Esophagus muscularis mucosa (tissue), 4 donors: ENCODE data around the gene ACADS. TPM values are rescaled to one million over a fixed set of nuclear protein-coding genes. Genes with fewer than 3 reads are reported as not detected.
"Not testable (repeated sequence)": the region's sequence is repeated elsewhere in the genome, so short reads cannot be mapped to it uniquely, and the experiment has no call there.

ENCODE experiments used
- DNase-seq: peaks from one replicate; pipeline ENCODE4 v3.0.0-alpha.2; 2017; ENCODE audit errors: extremely low spot score
- H3K27ac ChIP-seq, 4 donors: fragments of 200-600 bp; sonication (generic); replicated peaks in 1 of 4; 1 replicate in 3 of 4; 2 replicates in 1 of 4; pipeline ENCODE4 v1.5.1; 2016 to 2019; ENCODE audit warnings: mild to moderate bottlenecking in 1 of 4
- H3K27me3 ChIP-seq, 4 donors: fragments of 200-600 bp; sonication (generic); one replicate each; pipeline versions ENCODE4 v1.5.1 to v1.6.0; 2016 to 2019
- H3K36me3 ChIP-seq, 4 donors: fragments of 200-600 bp; sonication (generic); one replicate each; pipeline ENCODE4 v1.5.1; 2016 to 2019
- H3K4me1 ChIP-seq, 4 donors: fragments of 200-600 bp; sonication (generic); one replicate each; pipeline ENCODE4 v1.5.1; 2016 to 2019
- H3K4me3 ChIP-seq, 4 donors: fragments of 200-600 bp; sonication (generic); 1 replicate in 2 of 4; 2 replicates in 2 of 4; pipeline ENCODE4 v1.5.1; 2016 to 2019; ENCODE audit warnings: mild to moderate bottlenecking in 4 of 4, moderate library complexity in 1 of 4
- H3K9me3 ChIP-seq, 4 donors: fragments of 200-600 bp; sonication (generic); 1 replicate in 3 of 4; 2 replicates in 1 of 4; pipeline ENCODE4 v1.5.1; 2016 to 2019
- CTCF ChIP-seq, 3 experiments: fragments of 200-600 bp in 2 of 3; fragments of 450-650 bp in 1 of 3; sonication (generic) in 2 of 3; IDR thresholded peaks; one replicate each; pipeline ENCODE4 v1.5.1; 2017 to 2019; ENCODE audit warnings: antibody characterized with exemption in 3 of 3, mild to moderate bottlenecking in 2 of 3, moderate library complexity in 1 of 3
- EP300 ChIP-seq: sonication (generic); formaldehyde crosslinking; IDR thresholded peaks from one replicate; pipeline ENCODE4 v1.6.1; 2017; ENCODE audit warnings: antibody characterized with exemption
- POLR2A ChIP-seq: fragments of 450-650 bp; IDR thresholded peaks from one replicate; pipeline ENCODE4 v1.6.1; 2017; ENCODE audit warnings: antibody characterized with exemption, moderate library complexity, mild to moderate bottlenecking, low read depth
- POLR2AphosphoS5 ChIP-seq, 2 donors: sonication (generic); formaldehyde crosslinking; IDR thresholded peaks; one replicate each; pipeline ENCODE4 v1.6.1; 2017; ENCODE audit warnings: antibody characterized with exemption in 2 of 2
- WGBS: methylation state at CpG from one replicate; pipeline ENCODE4 v1.1.5; 2018; 5-methylcytosine and 5-hydroxymethylcytosine counted together
- intact Hi-C: fragments of 100-400 bp; cut with DNase I; formaldehyde crosslinking; loops from one replicate; pipeline ENCODE4 v1.15.1; 2023
- total RNA-seq, 4 donors: library from RNA; depleted of rRNA; stranded (reverse); fragments of >200 nt; gene quantifications; one replicate each; pipeline versions ENCODE4 v1.1.0 to v1.2.1, GENCODE V29; 2016

ACADS gene
- total RNA-seq, 4 donors from 2014 or later: 31.6 to 64.2 (median 46.0) TPM

- Histone ChIP-seq H3K4me1 (peaks cover 12 to 40% (median 28%) of the 10 kb centered on the region in 4 donors), H3K27me3 (no peaks in the 10 kb centered on the region), H3K36me3 (peaks cover 18 to 70% (median 63%) of the 10 kb centered on the region in 4 donors), H3K4me3 (peak overlapping the region; percentile 64 to 85 (median 71)), H3K27ac (peak overlapping the region; percentile 74 to 89 (median 80)), H3K9me3 (no peaks in the 10 kb centered on the region)
- 18% methylated on average over 14 of the region's 14 CpGs for WGBS
- TF ChIP-seq EP300: no peak
- no peak for TF ChIP-seq CTCF (IDR thresholded peaks at IDR 0.05)
- TF ChIP-seq POLR2A: no peak
- TF ChIP-seq POLR2AphosphoS5 (IDR thresholded peaks at IDR 0.05): no peak
- intact Hi-C loops: loop anchor here (10.0 kb wide), 1 partner anchor 180 kb away; the partner anchor contains the start of gene SPPL3
- no peak for DNase-seq
Observed at GRCh38 chr12:120725151-120725658, 421 bp upstream of the ACADS start.

- Histone ChIP-seq H3K4me1 (peaks cover 6 to 31% (median 21%) of the 10 kb centered on the region in 4 donors), H3K36me3 (peaks cover 11 to 70% (median 60%) of the 10 kb centered on the region in 4 donors), H3K27ac (peak overlapping the region; percentile 74 to 89 (median 80)), H3K4me3 (peak overlapping the region; percentile 64 to 85 (median 71)), H3K27me3 (no peaks in the 10 kb centered on the region), H3K9me3 (no peaks in the 10 kb centered on the region)
- TF ChIP-seq POLR2A (no peak), POLR2AphosphoS5 (IDR thresholded peaks at IDR 0.05) (no peak), CTCF (IDR thresholded peaks at IDR 0.05) (no peak), EP300 (no peak)
- 88% methylated on average over 9 of the region's 9 CpGs for WGBS
- intact Hi-C loops: loop anchor here (10.0 kb wide), 1 partner anchor 178 kb away; the partner anchor contains the start of gene SPPL3
- DNase-seq: no peak
Observed at GRCh38 chr12:120726510-120726793, 826 bp downstream of the ACADS start.

GRCh38 chr12:120726961-120727360, 1.3 kb downstream of the ACADS start:
- Histone ChIP-seq H3K27me3 (no peaks in the 10 kb centered on the region), H3K27ac (peak overlapping the region in 3 of 4 donors; percentile 74 to 89 (median 79)), H3K9me3 (no peaks in the 10 kb centered on the region), H3K4me3 (no peak overlapping the region), H3K4me1 (peaks cover 6 to 26% (median 21%) of the 10 kb centered on the region in 4 donors), H3K36me3 (peaks cover 11 to 67% (median 55%) of the 10 kb centered on the region in 4 donors)
- DNase-seq: no peak
- intact Hi-C loops: loop anchor here (10.0 kb wide), 1 partner anchor 178 kb away; the partner anchor contains the start of gene SPPL3
- TF ChIP-seq POLR2AphosphoS5 (IDR thresholded peaks at IDR 0.05) (no peak), CTCF (IDR thresholded peaks at IDR 0.05) (no peak), EP300 (no peak), POLR2A (no peak)
- WGBS: 92% methylated on average over 8 of the region's 9 CpGs

GRCh38 chr12:120732198-120732597, 6.6 kb downstream of the ACADS start:
- H3K27ac ChIP-seq, H3K4me1 ChIP-seq, H3K9me3 ChIP-seq, DNase-seq, H3K4me3 ChIP-seq, H3K27me3 ChIP-seq, intact Hi-C loops: not testable (repeated sequence)
- peaks cover 11 to 64% (median 42%) of the 10 kb centered on the region in 4 donors for H3K36me3 ChIP-seq
- WGBS: 90% methylated on average over 4 of the region's 35 CpGs

- no peak for TF ChIP-seq POLR2AphosphoS5 (IDR thresholded peaks at IDR 0.05)
- no peak for TF ChIP-seq EP300
- no peak for TF ChIP-seq POLR2A
- TF ChIP-seq CTCF (IDR thresholded peaks at IDR 0.05): no peak
- no peak for DNase-seq
- Histone ChIP-seq H3K27me3 (no peaks in the 10 kb centered on the region), H3K36me3 (peaks cover 2 to 64% (median 44%) of the 10 kb centered on the region in 4 donors), H3K4me1 (no peaks in the 10 kb centered on the region), H3K27ac (no peak overlapping the region), H3K9me3 (no peaks in the 10 kb centered on the region), H3K4me3 (no peak overlapping the region)
- intact Hi-C loops: no loop called here
- WGBS: 92% methylated on average over 3 of the region's 3 CpGs
Observed at GRCh38 chr12:120733574-120733973, 7.9 kb downstream of the ACADS start.
